Panc1 (cell line): Measurements from ENCODE around the gene HTT.

ENCODE experiments used
- POLR2AphosphoS5 ChIP-seq: IDR thresholded peaks from 2 replicates; pipeline ENCODE4 v1.6.1; 2012; ENCODE audit warnings: mild to moderate bottlenecking, low read depth, low read length, moderate library complexity
- TF ChIP-seq, protein P1 (sequence below): fragments of 450-650 bp; IDR thresholded peaks from 2 replicates; pipeline ENCODE4 v1.5.1; 2017; ENCODE audit warnings: mild to moderate bottlenecking

DNA sequence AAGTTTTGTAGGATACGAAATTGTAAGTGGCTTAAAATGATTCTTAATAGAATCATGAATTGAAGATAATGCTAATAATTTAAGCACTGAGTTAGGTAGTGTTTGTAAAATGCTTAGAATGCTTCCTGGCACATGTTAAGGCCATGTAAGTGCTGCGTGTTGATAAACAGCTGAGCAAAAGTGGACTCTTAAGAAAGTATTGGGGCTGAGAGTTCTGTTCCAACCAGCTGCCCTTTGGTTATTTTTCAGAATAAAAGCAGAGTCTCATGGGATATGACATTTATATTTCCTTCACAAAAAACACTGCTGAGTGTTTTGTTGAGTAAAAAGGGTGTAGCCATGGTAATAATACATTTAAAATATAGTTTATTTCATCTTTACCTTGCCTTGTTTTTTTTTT is 42.5 kb downstream of the HTT start:
- TF ChIP-seq POLR2AphosphoS5 = no peak
- TF ChIP-seq, protein P1, sequence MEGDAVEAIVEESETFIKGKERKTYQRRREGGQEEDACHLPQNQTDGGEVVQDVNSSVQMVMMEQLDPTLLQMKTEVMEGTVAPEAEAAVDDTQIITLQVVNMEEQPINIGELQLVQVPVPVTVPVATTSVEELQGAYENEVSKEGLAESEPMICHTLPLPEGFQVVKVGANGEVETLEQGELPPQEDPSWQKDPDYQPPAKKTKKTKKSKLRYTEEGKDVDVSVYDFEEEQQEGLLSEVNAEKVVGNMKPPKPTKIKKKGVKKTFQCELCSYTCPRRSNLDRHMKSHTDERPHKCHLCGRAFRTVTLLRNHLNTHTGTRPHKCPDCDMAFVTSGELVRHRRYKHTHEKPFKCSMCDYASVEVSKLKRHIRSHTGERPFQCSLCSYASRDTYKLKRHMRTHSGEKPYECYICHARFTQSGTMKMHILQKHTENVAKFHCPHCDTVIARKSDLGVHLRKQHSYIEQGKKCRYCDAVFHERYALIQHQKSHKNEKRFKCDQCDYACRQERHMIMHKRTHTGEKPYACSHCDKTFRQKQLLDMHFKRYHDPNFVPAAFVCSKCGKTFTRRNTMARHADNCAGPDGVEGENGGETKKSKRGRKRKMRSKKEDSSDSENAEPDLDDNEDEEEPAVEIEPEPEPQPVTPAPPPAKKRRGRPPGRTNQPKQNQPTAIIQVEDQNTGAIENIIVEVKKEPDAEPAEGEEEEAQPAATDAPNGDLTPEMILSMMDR = no peak
